GM12874 (cell line): ENCODE data around the gene NR1H4.

ENCODE experiments used
- CTCF ChIP-seq: IDR thresholded peaks from 2 replicates; pipeline ENCODE4 v1.5.1; 2011; ENCODE audit warnings: low read depth, mild to moderate bottlenecking, control low read depth, low read length, moderate library complexity; ENCODE audit not compliant: insufficient read depth

Gene NR1H4

DNA sequence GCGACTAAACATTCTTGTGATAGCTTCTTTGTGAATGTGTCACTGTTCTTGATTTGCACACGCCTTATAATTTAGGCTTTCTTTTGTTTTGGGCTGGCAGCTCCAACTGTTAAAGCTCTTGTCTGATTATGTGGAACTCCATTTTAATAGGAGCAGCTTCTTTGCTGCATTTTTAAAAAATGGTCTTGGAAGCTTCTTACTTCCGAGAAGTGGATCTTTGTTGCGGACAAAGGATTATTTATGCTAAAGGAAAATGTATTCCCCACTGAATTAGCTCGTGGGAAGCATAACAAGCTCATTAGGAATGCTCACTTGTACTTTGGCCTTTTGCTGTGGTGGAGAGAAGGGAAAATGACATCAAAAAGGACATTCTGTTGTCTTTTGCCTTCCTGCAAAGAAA is 119.8 kb downstream of the NR1H4 start:
- TF ChIP-seq CTCF: no peak

DNA sequence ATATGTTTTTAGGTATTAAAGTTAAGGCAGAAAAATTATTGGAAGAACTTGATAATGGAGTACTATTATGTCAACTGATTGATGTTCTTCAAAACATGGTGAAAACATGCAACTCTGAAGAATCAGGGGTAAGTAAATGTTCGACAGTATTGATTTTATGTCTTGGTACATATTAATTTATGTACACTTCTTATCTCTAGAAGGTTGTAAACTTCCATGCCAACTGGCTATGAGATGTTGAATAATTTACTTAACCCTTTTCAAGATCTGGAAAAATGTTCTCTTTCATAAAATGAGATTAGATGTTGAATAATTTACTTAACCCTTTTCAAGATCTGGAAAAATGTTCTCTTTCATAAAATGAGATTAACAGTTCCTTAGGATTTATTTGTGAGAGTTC is 128.0 kb downstream of the NR1H4 start:
- no peak for TF ChIP-seq CTCF

- TF ChIP-seq CTCF: no peak
Observed at GRCh38 chr12:100608776-100609175, 135.1 kb downstream of the NR1H4 start.

DNA sequence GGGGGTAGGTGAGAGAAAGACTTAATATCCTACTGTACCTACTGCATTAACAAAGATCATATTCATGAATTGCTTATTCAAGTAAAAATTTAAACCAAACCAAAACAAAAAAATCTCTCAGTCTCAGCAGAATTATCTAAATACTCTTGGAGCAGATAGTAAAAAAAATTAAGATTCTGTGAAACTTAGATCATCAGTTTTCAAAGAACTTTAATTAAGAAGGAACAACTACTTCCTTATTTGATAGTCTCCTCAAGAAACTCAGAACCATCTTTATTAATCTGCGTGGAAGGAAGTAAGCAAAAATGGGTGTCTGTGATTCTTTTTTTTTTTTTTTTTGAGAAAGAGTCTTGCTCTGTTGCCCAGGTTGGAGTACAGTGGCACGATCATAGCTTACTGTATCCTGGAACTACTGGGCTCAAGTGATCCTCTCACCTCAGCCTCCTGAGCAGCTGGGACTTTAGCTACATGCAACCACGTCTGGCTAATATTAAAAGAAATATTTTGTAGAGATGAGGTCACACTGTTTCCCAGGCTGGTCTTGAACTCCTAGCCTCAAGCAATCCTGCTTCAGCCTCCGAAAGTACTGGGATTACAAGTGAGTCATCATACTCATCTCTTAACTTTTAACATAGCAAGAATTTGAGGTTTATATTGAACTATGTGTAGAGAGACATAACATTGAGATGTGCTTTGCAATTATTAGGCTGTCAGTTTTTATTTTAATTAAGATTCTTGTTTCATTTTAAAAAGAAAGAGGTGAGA is 137.2 kb downstream of the NR1H4 start:
- TF ChIP-seq CTCF: no peak

DNA sequence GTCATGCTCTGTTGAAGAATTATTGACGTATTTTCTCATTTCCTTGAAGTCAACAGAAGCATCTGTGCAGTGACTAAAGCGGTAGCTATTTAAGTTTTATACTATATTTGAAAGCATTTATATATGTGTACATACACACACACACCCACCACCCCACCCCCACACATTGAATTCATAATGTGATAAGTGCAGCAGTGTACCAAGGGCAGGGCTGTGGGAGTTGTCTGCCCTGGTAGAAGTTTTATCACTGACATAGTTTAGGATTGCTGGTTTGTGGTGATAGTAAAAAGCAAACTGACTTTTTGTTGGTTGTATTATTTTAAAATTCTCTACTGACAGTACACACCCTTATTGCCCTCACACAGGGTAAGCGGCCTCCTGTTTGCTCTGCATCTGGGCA is 138.9 kb downstream of the NR1H4 start:
- no peak for TF ChIP-seq CTCF
